GM19324 (cell line): ENCODE measurements around the gene BMP7.
"Not testable (repeated sequence)": the region's sequence is repeated elsewhere in the genome, so short reads cannot be mapped to it uniquely, and the experiment has no call there.

ENCODE experiments used
- ATAC-seq: cut with Tn5 transposase; IDR thresholded peaks from one replicate; pipeline ENCODE4 v1.9.1; 2021; ENCODE audit warnings: mild to moderate bottlenecking, moderate library complexity; ENCODE audit not compliant: unreplicated experiment, low FRiP score

Gene BMP7

DNA sequence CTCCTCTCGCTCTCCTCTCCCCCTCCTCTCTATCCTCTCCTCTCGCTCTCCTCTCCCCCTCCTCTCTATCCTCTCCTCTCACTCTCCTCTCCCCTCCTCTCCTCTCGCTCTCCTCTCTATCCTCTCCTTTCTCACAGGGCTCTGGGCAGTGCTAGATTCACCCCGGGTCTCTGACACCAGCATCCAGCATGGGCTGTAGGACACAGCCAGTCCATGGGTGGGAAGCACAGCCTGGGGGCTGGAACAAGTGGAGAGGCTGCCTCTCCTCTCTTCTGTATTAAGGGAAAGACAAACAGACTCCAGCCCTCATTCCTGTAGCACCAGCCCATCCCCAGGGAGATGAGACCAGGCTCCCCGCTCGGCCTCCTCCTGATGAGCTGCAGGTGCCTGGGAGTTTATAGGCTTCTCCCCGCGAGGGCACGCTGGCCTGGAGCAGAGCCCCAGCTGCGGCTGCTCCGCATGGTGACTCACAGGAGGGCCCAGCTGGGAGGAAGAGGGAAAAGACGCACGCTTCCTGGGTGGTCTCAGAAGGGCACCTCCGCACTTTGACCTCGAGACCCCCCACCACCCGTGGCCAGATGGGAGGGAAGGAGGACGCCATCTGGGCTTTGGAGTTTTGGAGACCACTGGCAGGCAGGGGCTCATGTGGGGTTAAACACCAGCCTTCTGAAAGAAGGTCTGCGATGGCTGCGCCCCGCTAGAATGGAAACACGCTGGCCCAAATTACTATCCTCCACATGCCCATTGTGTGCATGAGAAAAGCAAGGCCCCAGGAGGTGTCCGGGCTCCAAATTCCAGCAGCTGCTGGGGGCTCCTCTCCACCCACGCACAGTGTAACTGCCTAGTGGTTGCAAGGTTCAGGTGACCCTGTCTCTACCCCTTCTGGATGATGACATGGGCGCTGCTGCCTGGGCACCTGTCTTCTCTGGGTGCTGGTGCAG is 68.0 kb downstream of the BMP7 start:
- ATAC-seq: no peak

DNA sequence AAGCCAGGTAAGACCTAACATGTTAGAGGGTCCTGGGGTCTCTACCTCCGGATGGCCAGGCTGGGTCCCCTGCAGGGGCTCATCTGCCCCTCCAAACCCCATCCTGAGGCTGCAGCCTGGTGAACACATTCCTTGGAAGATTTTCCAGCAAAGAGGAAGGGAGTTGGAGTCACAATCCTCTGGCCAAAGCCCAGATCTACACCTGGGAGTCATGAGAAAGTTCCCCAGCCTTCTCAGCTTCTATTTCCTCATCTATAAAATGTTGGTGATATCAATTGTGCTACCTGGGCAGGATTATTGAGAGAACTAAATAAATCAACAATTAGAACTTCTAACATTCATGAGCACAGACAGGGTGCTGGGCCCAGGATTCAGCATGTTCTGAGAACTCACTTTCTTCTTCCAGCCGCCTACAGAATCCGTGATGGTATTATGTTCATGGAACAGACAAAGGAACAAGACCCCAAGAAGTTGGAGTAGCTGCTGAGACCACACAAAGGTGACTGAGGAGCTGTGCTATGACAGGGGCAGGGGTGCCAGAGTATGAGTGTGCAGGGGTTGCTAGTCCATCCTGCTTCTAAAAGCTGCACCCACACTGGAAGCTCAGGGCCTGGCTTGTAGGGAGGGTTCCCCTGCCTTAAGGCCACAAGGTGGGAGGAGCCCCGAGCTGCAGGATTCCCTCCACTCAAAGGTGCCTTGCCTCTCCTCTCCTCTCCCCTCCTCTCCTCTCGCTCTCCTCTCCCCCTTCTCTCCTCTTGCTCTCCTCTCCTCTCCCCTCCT is 68.9 kb downstream of the BMP7 start:
- no peak for ATAC-seq

DNA sequence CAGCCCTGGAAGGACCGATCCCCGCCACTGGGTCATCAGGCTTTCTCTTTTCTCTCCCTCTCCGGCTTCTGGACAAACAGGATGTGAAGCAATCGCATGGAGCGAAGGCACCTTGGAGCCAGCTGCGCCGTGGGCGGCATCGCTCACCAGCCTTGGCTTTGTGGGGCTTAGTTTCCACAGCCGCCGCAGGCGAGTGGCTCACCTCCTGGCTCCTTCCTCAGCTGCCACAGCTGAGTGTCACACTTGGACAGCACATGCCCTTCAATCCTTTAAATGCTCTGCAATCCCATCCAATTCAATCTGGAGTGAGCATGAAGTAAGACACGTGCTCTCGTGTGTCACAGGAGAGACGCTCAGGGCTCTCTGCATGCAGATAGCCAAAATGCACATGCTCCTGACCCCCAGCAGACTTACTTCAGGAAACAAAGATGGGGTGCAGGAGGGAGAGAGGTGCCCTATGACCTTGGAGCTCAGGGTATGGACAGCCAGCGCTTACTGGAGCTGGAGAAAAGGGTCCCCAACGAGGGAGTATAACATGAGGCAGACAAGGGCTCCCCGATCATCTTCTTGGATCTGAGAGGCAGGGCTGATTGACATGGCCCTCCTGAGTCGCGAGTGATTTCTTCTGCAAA is 70.9 kb downstream of the BMP7 start:
- no peak for ATAC-seq

DNA sequence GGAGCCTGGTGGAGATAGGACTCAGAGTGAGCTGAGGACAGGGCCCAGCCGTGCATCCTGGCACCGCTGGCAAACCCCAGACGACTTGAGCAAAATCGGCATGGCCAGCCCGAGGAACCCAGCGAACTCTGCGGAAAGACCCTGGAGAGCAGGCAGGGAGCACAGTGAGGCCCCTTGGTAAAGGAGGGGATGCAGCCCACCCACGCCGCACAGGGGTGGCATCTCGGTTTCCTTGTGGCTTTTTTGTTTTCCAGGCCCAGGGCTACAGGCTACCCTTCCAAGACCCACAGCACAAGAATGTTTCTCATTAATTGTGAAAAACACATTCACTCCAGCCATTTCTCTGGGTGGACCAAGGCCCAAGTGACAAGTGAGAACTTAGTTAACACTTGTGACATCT is 71.4 kb downstream of the BMP7 start:
- no peak for ATAC-seq

DNA sequence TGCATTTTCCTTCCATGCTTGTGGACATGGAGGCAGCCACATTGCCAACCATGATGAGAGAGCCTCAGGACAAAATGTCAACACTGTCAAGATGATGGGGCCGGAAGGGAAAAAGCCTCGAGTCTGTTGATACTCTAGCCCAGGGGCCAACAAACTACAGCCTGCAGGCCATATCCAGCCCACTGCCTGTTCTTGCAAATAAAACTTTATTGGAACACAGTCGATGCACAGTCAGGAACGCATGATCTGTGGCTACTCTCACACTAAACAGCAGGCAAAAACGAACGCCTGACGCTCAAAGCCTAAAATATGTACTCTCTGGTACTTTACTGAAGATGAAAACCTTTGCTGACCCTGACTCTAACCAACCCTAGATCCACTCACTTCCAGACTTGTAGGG is 72.3 kb downstream of the BMP7 start:
- no peak for ATAC-seq

DNA sequence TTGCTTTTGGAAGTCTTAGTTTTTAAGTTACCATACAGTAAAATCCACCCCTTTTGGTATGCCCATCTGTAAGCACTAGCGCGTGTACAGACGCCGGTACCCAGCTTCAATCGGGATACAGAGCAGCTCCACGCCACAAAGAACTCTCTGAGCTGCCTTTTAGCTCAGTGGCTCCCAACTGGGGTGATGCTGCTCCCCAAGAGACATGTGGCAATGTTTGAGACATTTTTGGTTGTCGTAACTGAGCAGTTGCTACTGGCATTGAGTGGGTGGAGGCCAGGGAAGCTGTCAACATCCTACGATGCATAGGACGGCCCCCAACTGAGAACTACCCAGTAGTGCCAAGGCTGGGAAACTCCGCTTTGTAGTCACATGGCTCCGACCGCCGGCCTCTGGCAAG is 73.3 kb downstream of the BMP7 start:
- ATAC-seq: no peak

DNA sequence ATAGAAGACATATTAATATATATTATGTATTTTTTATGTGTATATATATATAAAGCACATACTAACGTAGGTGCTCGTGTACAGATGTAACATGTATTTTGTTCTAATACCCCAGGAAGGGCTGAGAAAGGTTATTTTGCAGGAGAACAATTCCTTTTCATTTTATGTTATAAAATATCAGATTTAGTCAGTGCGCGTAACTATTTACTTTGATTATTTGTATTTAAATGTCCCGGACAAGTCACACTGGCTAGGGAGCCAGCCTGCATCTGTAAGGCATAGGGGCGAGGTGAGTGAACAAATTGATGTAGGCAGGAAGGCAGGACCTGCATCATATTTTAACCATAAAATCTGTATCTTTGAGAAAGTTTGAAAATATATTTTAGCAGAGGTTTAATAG is 74.1 kb downstream of the BMP7 start:
- no peak for ATAC-seq

DNA sequence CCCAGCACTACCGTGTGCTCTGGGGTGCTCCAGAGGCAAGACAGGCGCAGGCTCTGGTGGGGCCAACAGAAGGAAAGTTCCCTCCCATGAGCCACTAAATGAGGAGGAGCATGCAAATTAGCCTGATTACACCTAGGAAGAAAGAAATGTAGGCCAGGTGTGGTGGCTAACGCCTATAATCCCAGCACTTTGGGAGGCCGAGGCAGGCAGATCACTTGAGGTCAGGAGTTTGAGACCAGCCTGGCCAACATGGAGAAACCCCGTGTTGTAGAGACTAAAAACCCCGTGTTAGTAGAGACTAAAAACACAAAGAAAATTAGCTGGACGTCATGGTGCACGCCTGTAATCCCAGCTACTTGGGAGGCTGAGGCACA is 75.2 kb downstream of the BMP7 start:
- ATAC-seq: not testable (repeated sequence)

DNA sequence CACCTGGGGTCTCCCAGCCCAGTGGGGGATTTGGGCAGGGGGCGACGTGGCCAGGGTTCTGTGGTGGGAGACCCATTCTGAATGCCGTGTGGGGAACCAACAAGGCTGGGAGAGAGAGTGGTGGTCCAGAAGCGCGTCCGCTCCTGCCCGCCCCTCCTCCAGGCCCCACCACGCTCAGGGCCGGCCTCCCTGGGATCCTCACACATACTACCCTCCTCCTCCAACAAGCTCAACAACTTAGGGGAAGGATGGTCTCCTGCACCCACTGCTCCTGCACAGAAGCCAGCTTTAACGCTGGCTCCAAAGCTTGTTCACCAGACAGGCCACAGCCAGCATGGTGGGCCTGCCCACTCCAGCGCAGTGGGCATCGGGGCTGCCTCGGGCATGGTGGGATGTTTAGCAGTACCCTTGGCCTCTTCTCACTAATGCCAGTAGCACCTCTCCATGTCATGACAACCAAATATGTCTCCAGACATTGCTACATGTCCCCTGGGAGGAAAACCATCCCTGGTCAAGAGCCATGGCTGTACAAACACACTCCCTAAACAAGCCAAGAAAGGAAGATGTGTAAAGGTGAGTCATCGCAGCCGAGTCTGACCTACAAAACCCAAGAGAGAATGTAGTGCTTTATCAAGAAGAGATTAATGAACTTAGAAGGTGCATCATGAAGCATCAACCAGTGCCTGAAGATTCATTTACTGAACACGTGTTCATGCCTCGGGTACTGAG is 75.7 kb downstream of the BMP7 start:
- ATAC-seq: no peak

DNA sequence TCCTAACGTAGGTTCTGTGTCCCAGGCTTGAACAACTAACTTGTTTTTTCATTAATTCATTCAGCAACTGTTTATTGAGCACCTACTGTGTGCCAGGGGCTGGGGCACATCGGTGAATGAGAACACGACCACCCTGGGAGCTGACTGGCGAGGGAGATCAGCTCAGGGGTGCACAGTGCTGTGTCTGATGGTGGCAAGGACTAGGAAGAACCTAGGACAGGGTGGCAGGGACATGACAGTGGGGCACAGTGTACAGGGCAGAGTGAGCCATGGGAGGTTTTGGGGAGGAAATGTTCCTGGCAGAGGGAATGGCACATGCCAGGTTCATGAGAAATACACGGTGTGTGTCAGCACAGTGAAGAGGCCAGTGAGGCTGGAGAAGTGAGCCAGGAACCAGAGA is 76.7 kb downstream of the BMP7 start:
- ATAC-seq: no peak

DNA sequence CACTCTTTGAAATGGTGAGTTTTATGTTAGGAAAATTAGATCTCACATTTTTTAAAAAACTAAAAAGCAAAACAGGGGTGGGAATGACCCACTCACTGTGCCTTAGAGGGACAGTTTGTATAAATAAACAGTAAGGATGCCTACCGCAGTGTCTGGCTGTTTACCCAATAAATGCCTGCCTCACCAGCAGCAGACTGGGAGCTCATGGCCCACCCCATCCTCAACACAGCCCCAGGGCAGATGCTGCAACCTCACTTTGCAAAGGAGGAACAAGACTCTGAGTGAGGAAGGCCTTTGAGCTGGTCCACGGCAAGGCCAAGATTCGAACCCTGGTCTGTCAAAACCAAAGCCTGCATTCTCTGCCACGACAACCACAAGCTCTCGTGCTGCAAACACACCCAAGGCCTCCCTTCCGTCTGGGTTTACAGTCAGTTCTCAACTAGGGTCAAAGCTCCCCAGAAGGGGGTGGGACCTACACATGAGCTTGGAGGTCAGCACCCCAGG is 77.8 kb downstream of the BMP7 start:
- no peak for ATAC-seq

DNA sequence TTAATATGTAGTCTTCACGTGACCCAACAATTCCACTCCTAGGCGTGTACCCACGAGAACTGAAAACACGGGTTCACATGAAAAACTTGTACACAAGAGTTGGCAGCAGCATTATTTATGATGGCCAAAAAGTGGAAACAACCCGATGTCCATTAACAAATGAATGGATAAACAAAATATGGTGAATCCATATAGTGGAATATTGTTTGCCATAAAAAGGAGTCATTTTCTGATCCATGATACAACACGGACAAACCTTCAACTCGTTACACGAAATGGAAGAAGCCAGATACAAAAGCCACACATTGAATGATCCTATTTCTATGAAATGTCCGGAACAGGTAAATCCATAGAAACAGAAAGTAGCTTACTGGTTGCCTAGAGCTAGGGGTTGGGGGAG is 78.4 kb downstream of the BMP7 start:
- no peak for ATAC-seq

DNA sequence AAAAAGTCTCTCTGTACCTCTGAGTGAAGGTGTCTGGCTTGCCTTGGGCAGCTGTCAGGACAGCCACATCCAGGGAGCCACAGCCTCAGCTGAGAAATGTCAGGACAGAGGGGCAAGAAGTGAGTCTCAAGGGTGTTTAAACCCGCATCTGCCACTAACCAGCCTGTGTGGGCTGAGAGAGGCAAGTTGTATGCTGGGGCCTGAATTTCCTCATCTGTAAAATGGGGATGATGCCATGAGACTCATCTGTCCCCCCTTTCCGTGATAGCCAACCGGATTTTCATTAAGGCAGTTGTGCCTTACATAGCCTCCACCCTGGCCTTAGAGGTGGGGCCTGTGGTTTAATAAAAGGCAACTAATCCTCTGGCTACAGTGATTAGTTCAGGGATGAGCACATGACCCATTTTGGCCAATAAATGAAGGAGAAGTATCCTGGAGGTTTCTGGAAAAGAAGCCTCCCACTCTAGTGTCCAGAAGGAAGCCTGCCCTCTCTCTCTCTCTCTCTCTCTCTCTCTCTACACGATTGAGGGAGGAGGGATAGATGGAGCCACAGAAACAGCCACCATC is 79.3 kb downstream of the BMP7 start:
- no peak for ATAC-seq

DNA sequence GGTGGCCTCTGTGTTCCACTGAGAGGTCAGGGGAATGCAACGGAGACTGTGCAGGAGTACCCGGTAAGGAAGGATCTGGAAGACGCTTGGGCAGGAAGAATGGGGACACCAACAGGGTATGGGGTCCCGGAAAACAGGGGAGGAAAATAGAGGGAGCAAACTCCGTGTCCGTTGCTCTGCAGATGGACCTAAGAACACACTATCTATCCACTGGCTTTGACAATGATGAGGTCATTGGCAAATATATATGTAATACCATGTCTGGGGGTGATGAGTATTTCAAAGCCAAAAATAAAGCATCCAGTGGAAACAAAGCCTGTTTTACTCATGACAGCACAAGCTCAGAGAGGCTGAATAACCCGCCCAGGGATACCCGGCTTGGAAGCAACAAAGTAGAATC is 80.2 kb downstream of the BMP7 start:
- ATAC-seq: no peak

DNA sequence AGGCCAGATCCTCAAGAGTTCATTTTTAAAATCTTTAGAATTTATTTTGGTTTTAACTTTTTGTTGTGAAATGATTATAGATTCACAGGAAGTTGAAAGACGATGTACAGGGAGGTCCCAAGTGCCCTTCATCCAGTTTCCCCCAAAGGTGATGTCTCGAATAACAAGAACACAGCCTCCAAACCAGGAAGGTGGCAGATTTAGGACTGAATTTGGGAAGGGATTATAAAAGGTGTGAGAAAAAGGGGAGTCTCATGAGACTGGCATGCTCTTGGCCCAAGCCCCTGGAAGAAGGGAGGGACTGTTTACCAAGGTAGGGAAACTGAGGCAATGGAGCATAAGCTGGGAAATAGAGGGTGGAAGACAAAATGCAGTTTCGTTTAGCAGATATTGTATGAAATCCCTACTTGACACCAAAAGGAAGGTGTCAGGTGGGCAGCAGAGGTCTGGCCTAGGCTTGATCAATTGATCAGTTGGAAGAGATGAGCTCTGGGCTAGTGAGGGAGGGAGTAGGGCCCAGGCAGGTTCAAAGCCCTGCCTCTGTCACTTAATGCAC is 81.2 kb downstream of the BMP7 start:
- no peak for ATAC-seq

DNA sequence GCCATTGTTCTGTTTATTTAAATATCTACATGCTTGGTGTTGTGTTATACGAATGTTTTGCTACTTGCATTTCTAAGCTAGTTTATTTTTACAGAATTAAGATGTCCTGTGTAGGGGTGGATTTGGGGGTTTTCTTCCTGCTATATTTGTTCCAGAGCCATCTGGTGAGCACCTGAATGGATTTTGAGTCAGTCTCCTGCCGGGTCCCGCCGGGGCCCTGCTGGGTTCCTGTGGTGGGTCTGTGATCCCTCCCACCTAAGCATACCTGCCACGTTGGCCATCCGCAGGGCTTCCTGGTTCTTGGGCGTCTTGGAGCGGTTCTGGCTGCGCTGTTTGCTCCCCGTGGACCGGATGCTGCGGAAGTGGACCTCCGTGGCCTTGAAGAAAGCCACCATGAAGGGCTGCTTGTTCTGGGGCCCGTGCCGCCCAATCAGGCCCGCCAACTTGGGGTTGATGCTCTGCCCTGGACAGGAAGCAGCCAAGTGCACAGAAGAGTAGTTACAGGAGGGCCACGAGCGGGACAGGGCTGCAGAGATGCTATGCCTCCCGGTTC is 82.9 kb downstream of the BMP7 start:
- ATAC-seq: no peak

DNA sequence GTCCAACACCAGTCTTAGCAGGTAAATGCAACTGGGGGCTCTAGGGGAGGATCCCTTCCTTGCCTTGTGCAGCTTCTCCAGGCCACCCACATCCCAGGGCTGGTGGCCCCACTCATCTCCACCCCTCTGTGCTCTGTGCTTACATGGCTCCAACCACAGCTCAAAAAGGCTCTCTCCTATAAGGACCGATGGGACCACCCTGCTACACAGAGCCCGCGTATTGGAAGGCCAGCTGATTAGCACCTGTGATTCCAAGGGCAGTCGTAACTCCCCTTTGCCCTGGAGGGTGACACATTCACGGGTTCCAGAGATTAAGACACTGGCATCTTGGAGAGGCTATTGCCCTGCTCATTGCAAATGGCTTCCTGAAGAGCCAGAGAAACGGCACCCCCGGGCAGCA is 84.8 kb downstream of the BMP7 start:
- no peak for ATAC-seq

DNA sequence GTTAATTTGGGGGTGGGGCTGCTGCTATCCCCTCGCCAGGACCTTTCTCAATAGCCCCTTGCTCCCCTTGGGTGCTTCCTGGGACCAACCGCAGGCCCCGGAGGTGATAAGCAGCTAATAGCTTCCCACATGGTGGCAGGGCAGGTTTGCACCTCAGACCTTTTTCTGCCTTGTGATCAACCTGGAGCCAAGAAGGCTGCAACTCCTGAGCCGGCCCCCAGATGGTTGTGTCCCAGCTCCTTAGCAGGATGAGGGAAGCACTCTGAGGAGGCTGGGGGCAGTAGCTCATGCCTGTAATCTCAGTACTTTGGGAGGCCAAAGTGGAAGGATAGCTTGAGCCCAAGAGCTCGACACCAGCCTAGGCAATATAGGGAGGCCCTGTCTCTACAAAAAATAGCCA is 85.5 kb downstream of the BMP7 start:
- ATAC-seq: no peak

DNA sequence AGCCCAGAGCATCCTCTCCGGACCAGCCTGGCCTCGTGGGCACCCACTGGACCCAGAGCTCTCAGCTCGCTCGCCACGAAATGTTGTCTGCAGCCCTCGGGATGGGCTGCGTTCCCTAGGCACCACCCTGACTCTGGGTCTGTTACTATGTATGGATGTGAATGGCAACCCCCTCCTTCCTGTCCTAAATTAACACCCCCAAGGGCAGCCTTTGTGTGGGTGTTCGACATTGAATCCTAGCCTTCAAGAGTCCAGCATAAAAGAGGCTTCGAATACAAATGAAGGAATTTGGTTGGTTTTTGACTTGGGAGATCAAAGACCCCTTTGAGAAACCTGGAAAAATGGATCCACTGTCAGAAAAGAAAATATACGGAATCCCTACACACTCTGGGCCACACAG is 86.1 kb downstream of the BMP7 start:
- no peak for ATAC-seq

DNA sequence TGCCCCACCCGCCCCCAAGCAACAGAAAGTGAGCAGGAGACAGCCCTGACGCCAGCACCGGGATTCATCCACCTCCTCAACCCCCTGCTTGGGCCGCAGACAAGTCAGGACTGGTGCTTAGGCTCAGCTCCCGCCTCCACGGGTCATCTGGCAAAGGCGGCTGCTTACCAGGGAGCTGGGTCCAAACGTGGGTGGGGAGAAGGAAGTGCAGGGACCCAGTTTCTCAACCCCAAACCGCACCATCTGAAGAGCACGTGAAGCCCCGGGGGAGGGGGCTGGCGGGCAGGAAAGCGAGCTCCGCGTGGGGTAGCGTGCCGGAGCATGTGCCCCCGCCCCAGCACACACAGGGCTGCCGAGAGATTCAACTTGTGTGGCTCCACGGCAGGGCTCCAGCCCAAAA is 87.2 kb downstream of the BMP7 start:
- no peak for ATAC-seq
